CD4-positive, alpha-beta memory T cell (primary cell): ENCODE data around the gene TXLNA. TPM values are rescaled to one million over a fixed set of nuclear protein-coding genes. Genes with fewer than 3 reads are reported as not detected.
"Not testable (repeated sequence)": the region's sequence is repeated elsewhere in the genome, so short reads cannot be mapped to it uniquely, and the experiment has no call there.

Experiments used
- CTCF ChIA-PET: fragments of 350-600 bp; sonication (Branson Sonifier 250); formaldehyde crosslinking; loops from one replicate; lab custom pipeline; 2021; ENCODE audit warnings: inconsistent platforms; ENCODE audit not compliant: partially characterized antibody; lab: Charles Lee
- POLR2A ChIA-PET: fragments of 350-600 bp; sonication (Branson Sonifier 250); formaldehyde crosslinking; loops from one replicate; lab custom pipeline; 2021; ENCODE audit not compliant: partially characterized antibody; lab: Charles Lee
- DNase-seq, 5 donors: peaks; one replicate each; pipeline versions ENCODE4 v3.0.0 to v3.0.0-alpha.2; 2020 to 2022; ENCODE audit warnings: mixed read lengths in 1 of 5
- H3K27ac ChIP-seq: one replicate; pipeline ENCODE4 v1.7.0; 2013; ENCODE audit warnings: low read depth, low read length
- H3K27me3 ChIP-seq: 2 replicates; pipeline ENCODE4 v1.7.0; 2013; ENCODE audit warnings: mild to moderate bottlenecking, low read length, moderate library complexity; ENCODE audit not compliant: insufficient read depth
- H3K36me3 ChIP-seq: 2 replicates; pipeline ENCODE4 v1.7.0; 2013; ENCODE audit warnings: mild to moderate bottlenecking, low read length, moderate library complexity; ENCODE audit not compliant: insufficient read depth
- H3K4me1 ChIP-seq: 2 replicates; pipeline ENCODE4 v1.7.0; 2013; ENCODE audit warnings: mild to moderate bottlenecking, low read length, moderate library complexity; ENCODE audit not compliant: insufficient read depth
- H3K4me3 ChIP-seq, 2 donors: one replicate each; pipeline ENCODE4 v1.7.0; 2013; ENCODE audit warnings: low read length in 2 of 2, mild to moderate bottlenecking in 1 of 2
- H3K9me3 ChIP-seq, 2 donors: one replicate each; pipeline ENCODE4 v1.7.0; 2013; ENCODE audit warnings: low read length in 2 of 2, control low read depth in 1 of 2; ENCODE audit not compliant: control insufficient read depth in 1 of 2
- H3K27ac Mint-ChIP-seq, 7 donors: one replicate each; pipeline ENCODE4 v1.8.0; 2020 to 2021; ENCODE audit warnings: mixed read lengths in 7 of 7, mild to moderate bottlenecking in 6 of 7, inconsistent platforms in 3 of 7, moderate library complexity in 3 of 7
- H3K27me3 Mint-ChIP-seq, 2 donors: one replicate each; pipeline ENCODE4 v1.8.0; 2020 to 2021; ENCODE audit warnings: mixed read lengths in 2 of 2
- H3K36me3 Mint-ChIP-seq, 2 donors: one replicate each; pipeline ENCODE4 v1.8.0; 2020 to 2021; ENCODE audit warnings: mixed read lengths in 2 of 2, inconsistent platforms in 1 of 2, mild to moderate bottlenecking in 1 of 2
- H3K4me1 Mint-ChIP-seq, 4 donors: one replicate each; pipeline ENCODE4 v1.8.0; 2020 to 2021; ENCODE audit warnings: mixed read lengths in 4 of 4, mild to moderate bottlenecking in 1 of 4
- H3K4me3 Mint-ChIP-seq, 8 donors: one replicate each; pipeline ENCODE4 v1.8.0; 2020 to 2021; ENCODE audit warnings: mixed read lengths in 8 of 8, mild to moderate bottlenecking in 7 of 8, moderate library complexity in 6 of 8, inconsistent platforms in 3 of 8
- H3K9me3 Mint-ChIP-seq, 8 donors: one replicate each; pipeline ENCODE4 v1.8.0; 2020 to 2021; ENCODE audit warnings: mixed read lengths in 8 of 8, mild to moderate bottlenecking in 5 of 8, inconsistent platforms in 3 of 8, moderate library complexity in 1 of 8
- intact Hi-C: fragments of 100-400 bp; cut with micrococcal nuclease; formaldehyde crosslinking; loops from one replicate; pipeline ENCODE4 v1.15.1; 2023
- polyA plus RNA-seq, 2 donors: library from polyadenylated mRNA; unstranded; fragments of 300-500 nt; fragmentation: Illumina TruSeq; gene quantifications; one replicate each; pipeline ENCODE4 v1.2.3, GENCODE V29; 2021
- total RNA-seq, 2 experiments: library from RNA; stranded (reverse); gene quantifications; one replicate each; pipeline ENCODE4 v1.2.3, GENCODE V29; 2021

The TXLNA gene
- total RNA-seq, result 10 to 100 TPM; 42.6 to 43.4 TPM
- 10 to 100 TPM; 21.8 to 32.4 TPM for polyA plus RNA-seq

DNA sequence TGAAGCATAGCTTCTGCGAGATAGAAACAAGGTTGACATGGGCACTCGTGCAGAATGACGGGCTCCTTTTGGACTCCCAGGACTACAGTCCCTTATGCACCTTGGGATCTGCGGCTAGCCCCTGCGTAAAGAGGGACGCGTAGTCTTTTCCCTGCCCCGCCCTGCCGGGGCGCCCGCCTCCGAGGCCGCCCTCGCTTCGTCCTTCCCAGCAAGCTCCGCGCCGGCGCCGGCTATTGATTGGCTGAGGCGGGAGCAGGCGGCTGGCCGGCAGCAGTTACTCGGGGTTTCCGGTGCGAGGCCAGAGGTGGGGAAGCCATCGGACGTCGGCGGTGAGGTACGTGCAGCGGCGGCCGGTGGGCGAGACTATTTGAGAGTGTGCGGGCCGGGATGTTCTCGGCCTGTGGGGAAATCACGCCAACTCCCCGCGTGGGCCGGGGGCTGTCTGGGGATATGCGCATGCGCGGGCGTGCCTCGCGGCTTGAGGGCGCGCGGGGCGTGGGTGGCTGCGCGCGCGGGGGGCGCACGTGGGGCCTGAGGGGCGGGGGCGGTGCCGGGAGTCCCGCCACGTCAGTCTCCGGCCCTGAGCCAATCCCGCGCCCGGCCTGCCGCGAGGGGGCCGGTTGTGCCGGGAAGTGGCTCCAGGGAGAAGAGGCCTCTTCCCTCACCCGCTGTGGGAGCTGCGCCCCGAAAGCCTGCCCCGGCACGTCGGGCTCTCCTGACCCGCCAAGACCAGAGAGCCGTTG is at the start of gene TXLNA:
TSS of gene TXLNA (plus strand) at position 233 of the 743 bp plus-strand sequence. CDS start 671 bp downstream, outside the sequence.
- peak within 1 kb of the TSS; percentile 89 to 93 (median 92) for H3K4me3 Mint-ChIP-seq
- Histone ChIP-seq H3K36me3 (peaks cover 9% of the 10 kb centered on the region), H3K27ac (peak within 1 kb of the TSS; percentile 83), H3K4me3 (peak within 1 kb of the TSS; percentile 19 to 72), H3K27me3 (no peaks in the 10 kb centered on the region), H3K4me1 (peaks cover 31% of the 10 kb centered on the region), H3K9me3 (no peaks in the 10 kb centered on the region)
- no peaks in the 10 kb centered on the region for H3K27me3 Mint-ChIP-seq
- POLR2A ChIA-PET, result interaction anchor here (0.5 to 3.6 kb wide), 25 partner anchors 12 to 619 kb away, joined by 3 to 58 read pairs (median 4); partner anchors contain the start of genes BSDC1, CCDC28B, HDAC1 and IQCC
- CTCF ChIA-PET, result interaction anchor here (0.7 to 2.4 kb wide), 4 partner anchors 15 to 69 kb away, joined by 3 to 11 read pairs (median 4); no protein-coding TSS in a partner anchor
- H3K9me3 Mint-ChIP-seq, result no peaks in the 10 kb centered on the region
- peak; percentile 87 to 91 (median 88) for DNase-seq
- peak within 1 kb of the TSS; percentile 90 to 98 (median 96) for H3K27ac Mint-ChIP-seq
- peaks cover 24 to 53% (median 39%) of the 10 kb centered on the region in 4 donors for H3K4me1 Mint-ChIP-seq
- peaks cover 16 to 32% of the 10 kb centered on the region in 2 donors for H3K36me3 Mint-ChIP-seq
- intact Hi-C loops, result loop anchor here (1.0 to 2.0 kb wide), 3 partner anchors 21 to 71 kb away; partner anchors contain the start of genes CCDC28B, IQCC and KPNA6

GRCh38 chr1:32133950-32134280 is 45.6 kb upstream of the TXLNA start:
- H3K36me3 ChIP-seq, H3K27ac ChIP-seq, H3K27me3 ChIP-seq, H3K9me3 Mint-ChIP-seq, H3K4me3 Mint-ChIP-seq, H3K27ac Mint-ChIP-seq, intact Hi-C loops, DNase-seq, H3K4me1 ChIP-seq, CTCF ChIA-PET, H3K27me3 Mint-ChIP-seq, POLR2A ChIA-PET, H3K9me3 ChIP-seq, H3K4me3 ChIP-seq: not testable (repeated sequence)
- H3K36me3 Mint-ChIP-seq, result peaks cover 8 to 14% of the 10 kb centered on the region in 2 donors
- peaks cover 20 to 40% (median 27%) of the 10 kb centered on the region in 4 donors for H3K4me1 Mint-ChIP-seq

- no peak for DNase-seq
- Histone ChIP-seq H3K36me3 (no peaks in the 10 kb centered on the region), H3K4me1 (peaks cover 14% of the 10 kb centered on the region), H3K9me3 (no peaks in the 10 kb centered on the region), H3K4me3 (no peak overlapping the region), H3K27ac (no peak overlapping the region), H3K27me3 (no peaks in the 10 kb centered on the region)
- Mint-ChIP-seq H3K27me3 (no peaks in the 10 kb centered on the region), H3K4me1 (peaks cover 30 to 52% (median 42%) of the 10 kb centered on the region in 4 donors), H3K4me3 (no peak overlapping the region), H3K36me3 (peaks cover 8 to 16% of the 10 kb centered on the region in 2 donors), H3K9me3 (no peaks in the 10 kb centered on the region), H3K27ac (no peak overlapping the region)
- CTCF ChIA-PET, result no interaction called here
- POLR2A ChIA-PET, result interaction anchor here (1.3 kb wide), 1 partner anchor 29 kb away, joined by 3 read pairs; the partner anchor contains the start of gene KPNA6
- intact Hi-C loops, result no loop called here
Measured at GRCh38 chr1:32137111-32137510, 42.4 kb upstream of the TXLNA start.

- H3K9me3 ChIP-seq, result no peaks in the 10 kb centered on the region
- peaks cover 22% of the 10 kb centered on the region for H3K4me1 ChIP-seq
- peak overlapping the region in 4 of 7 donors; percentile 0 to 61 (median 27) for H3K27ac Mint-ChIP-seq
- no peak overlapping the region for H3K4me3 ChIP-seq
- DNase-seq, result no peak
- no peaks in the 10 kb centered on the region for H3K27me3 ChIP-seq
- H3K9me3 Mint-ChIP-seq, result no peaks in the 10 kb centered on the region
- intact Hi-C loops, result no loop called here
- H3K36me3 ChIP-seq, result no peaks in the 10 kb centered on the region
- ChIA-PET POLR2A (no interaction called here), CTCF (interaction anchor here (0.9 kb wide), 1 partner anchor 28 kb away, joined by 4 read pairs; no protein-coding TSS in a partner anchor)
- H3K36me3 Mint-ChIP-seq, result peaks cover 8 to 14% of the 10 kb centered on the region in 2 donors
- H3K27me3 Mint-ChIP-seq, result no peaks in the 10 kb centered on the region
- no peak overlapping the region for H3K27ac ChIP-seq
- H3K4me1 Mint-ChIP-seq, result peaks cover 38 to 69% (median 55%) of the 10 kb centered on the region in 4 donors
- peak overlapping the region in 3 of 8 donors; percentile 2 to 50 (median 20) for H3K4me3 Mint-ChIP-seq
Measured at GRCh38 chr1:32138965-32139364, 40.5 kb upstream of the TXLNA start.

DNA sequence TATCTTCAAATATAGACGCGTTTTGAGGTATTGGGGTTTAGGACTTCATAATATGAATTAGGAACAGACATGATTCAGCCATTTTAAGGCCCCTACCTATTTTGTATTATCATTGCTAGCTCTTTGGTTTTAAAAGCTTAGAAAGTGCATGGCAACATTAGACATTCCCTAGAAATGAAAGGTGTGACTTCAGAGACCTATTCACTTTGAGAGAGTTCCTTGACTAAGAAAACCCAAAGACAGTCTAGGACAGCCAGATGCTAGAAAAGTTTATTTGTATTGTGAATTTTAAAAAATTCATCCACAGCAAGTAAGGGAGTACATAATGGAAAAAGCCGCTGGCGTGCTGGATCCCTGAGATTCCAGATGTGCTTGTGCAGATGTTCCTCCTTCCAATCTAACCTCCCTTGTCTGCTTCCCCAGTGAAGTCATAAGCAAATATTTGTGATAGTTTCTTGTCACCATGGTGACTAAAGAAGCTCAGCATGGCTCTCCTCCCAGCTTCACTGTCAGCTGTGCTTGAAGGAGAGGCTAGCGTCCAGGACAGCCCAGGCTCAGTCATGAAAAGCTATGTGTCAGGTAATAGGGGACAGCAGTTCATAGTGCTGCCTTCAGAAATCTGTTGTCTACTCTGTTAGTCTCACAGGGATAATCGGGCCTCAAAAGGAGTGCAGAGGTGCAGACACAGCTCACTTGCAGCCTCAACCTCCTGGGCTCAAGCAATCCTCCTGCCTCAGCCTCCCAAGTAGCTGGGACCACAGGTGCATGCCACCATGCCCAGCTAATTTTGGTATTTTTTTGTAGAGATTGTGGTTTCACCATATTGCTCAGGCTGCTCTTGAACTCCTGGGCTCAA is 36.8 kb upstream of the TXLNA start:
- ChIA-PET CTCF (no interaction called here), POLR2A (no interaction called here)
- Mint-ChIP-seq H3K9me3 (peaks cover 0 to 6% (median under 1%) of the 10 kb centered on the region in 8 donors), H3K27me3 (no peaks in the 10 kb centered on the region), H3K4me1 (peaks cover 41 to 79% (median 60%) of the 10 kb centered on the region in 4 donors), H3K4me3 (no peak overlapping the region), H3K27ac (peak overlapping the region in 6 of 7 donors; percentile 8 to 77 (median 46)), H3K36me3 (peaks cover 6 to 17% of the 10 kb centered on the region in 2 donors)
- intact Hi-C loops, result no loop called here
- Histone ChIP-seq H3K27ac (no peak overlapping the region), H3K9me3 (no peaks in the 10 kb centered on the region), H3K4me3 (no peak overlapping the region), H3K36me3 (no peaks in the 10 kb centered on the region), H3K27me3 (no peaks in the 10 kb centered on the region), H3K4me1 (peaks cover 27% of the 10 kb centered on the region)
- no peak for DNase-seq

GRCh38 chr1:32143302-32143695 is 36.2 kb upstream of the TXLNA start:
- H3K27me3 ChIP-seq, H3K4me3 ChIP-seq, CTCF ChIA-PET, H3K9me3 ChIP-seq, H3K27ac ChIP-seq, POLR2A ChIA-PET, H3K4me3 Mint-ChIP-seq, H3K36me3 ChIP-seq, DNase-seq, H3K27me3 Mint-ChIP-seq, intact Hi-C loops: not testable (repeated sequence)
- peaks cover 0 to 12% (median 6%) of the 10 kb centered on the region in 8 donors for H3K9me3 Mint-ChIP-seq
- peaks cover 27% of the 10 kb centered on the region for H3K4me1 ChIP-seq
- peaks cover 39 to 76% (median 57%) of the 10 kb centered on the region in 4 donors for H3K4me1 Mint-ChIP-seq
- H3K36me3 Mint-ChIP-seq, result peaks cover 11 to 22% of the 10 kb centered on the region in 2 donors
- H3K27ac Mint-ChIP-seq, result peak overlapping the region in 4 of 7 donors; percentile 10 to 77 (median 30)
